NCI-H1930 (cell line): ENCODE results near the gene PKD1L1.
"Not testable (repeated sequence)": the region's sequence is repeated elsewhere in the genome, so short reads cannot be mapped to it uniquely, and the experiment has no call there.

Source experiments
- DNase-seq, 2 experiments: peaks; one replicate each; lab custom pipeline; 2025; lab: John Stamatoyannopoulos, UW

Gene PKD1L1

GRCh38 chr7:47818796-47819606, 129.3 kb downstream of the PKD1L1 start:
- peak; percentile 40 to 45 for DNase-seq

- DNase-seq: no peak
These were observed 130.3 kb downstream of the PKD1L1 start for GRCh38 chr7:47817917-47818316.

GRCh38 chr7:47816647-47817046, 131.6 kb downstream of the PKD1L1 start:
- DNase-seq: no peak

- no peak for DNase-seq
These were observed 132.4 kb downstream of the PKD1L1 start for GRCh38 chr7:47815867-47816266.

GRCh38 chr7:47814905-47815613, 133.2 kb downstream of the PKD1L1 start:
- DNase-seq: no peak

GRCh38 chr7:47813620-47814260, 134.5 kb downstream of the PKD1L1 start:
- no peak for DNase-seq

GRCh38 chr7:47812429-47813136, 135.7 kb downstream of the PKD1L1 start:
- DNase-seq: no peak

- no peak for DNase-seq
These were observed 136.5 kb downstream of the PKD1L1 start for GRCh38 chr7:47811632-47812380.

- DNase-seq: no peak
These were observed 138.9 kb downstream of the PKD1L1 start for GRCh38 chr7:47809387-47809786.

GRCh38 chr7:47808321-47808720, 139.9 kb downstream of the PKD1L1 start:
- DNase-seq: no peak

- no peak for DNase-seq
These were observed 140.5 kb downstream of the PKD1L1 start for GRCh38 chr7:47807756-47808155.

- DNase-seq: no peak
These were observed 141.1 kb downstream of the PKD1L1 start for GRCh38 chr7:47807126-47807525.

- no peak for DNase-seq
These were observed 141.6 kb downstream of the PKD1L1 start for GRCh38 chr7:47806701-47807103.

GRCh38 chr7:47804767-47805545, 143.3 kb downstream of the PKD1L1 start:
- DNase-seq: no peak

- no peak for DNase-seq
These were observed 144.4 kb downstream of the PKD1L1 start for GRCh38 chr7:47803846-47804245.

GRCh38 chr7:47803025-47803424, 145.2 kb downstream of the PKD1L1 start:
- DNase-seq: no peak

GRCh38 chr7:47801423-47801822, 146.8 kb downstream of the PKD1L1 start:
- DNase-seq: no peak

GRCh38 chr7:47799524-47799923, 148.7 kb downstream of the PKD1L1 start:
- DNase-seq: no peak

GRCh38 chr7:47796347-47796746, 151.9 kb downstream of the PKD1L1 start:
- DNase-seq: no peak

- no peak for DNase-seq
These were observed 152.6 kb downstream of the PKD1L1 start for GRCh38 chr7:47795631-47796030.

- not testable (repeated sequence) for DNase-seq
These were observed 153.1 kb downstream of the PKD1L1 start for GRCh38 chr7:47795126-47795525.
